OCI-LY1 (cell line): Measurements from ENCODE around the gene SLC45A1.

Experiments used
- H2AFZ ChIP-seq: fragments of 200-600 bp; sonication (generic), shearing (Covaris generic); 2 replicates; pipeline ENCODE4 v1.6.0; 2014; ENCODE audit warnings: antibody characterized with exemption, mild to moderate bottlenecking, low read length
- H3F3A ChIP-seq: fragments of 200-600 bp; sonication (generic), shearing (Covaris generic); 2 replicates; pipeline ENCODE4 v1.6.0; 2014; ENCODE audit warnings: mild to moderate bottlenecking, antibody characterized with exemption, low read length, moderate library complexity; ENCODE audit not compliant: insufficient read depth
- H3K27ac ChIP-seq: fragments of 200-600 bp; sonication (generic); 2 replicates; pipeline ENCODE4 v1.5.1; 2014; ENCODE audit warnings: low read length, mixed run types, mild to moderate bottlenecking, low read depth; ENCODE audit not compliant: poor library complexity, severe bottlenecking
- H3K27me3 ChIP-seq: fragments of 200-600 bp; sonication (generic); 2 replicates; pipeline ENCODE4 v1.6.0; 2014; ENCODE audit warnings: antibody characterized with exemption, mild to moderate bottlenecking, low read length, moderate library complexity; ENCODE audit not compliant: insufficient read depth
- H3K36me3 ChIP-seq: fragments of 200-600 bp; sonication (generic); 2 replicates; pipeline ENCODE4 v1.6.1; 2014; ENCODE audit warnings: mild to moderate bottlenecking, antibody characterized with exemption, low read length, moderate library complexity, mixed read lengths; ENCODE audit not compliant: insufficient read depth
- H3K4me1 ChIP-seq: fragments of 200-600 bp; sonication (generic); 2 replicates; pipeline ENCODE4 v1.5.1; 2014; ENCODE audit warnings: mild to moderate bottlenecking, low read length, moderate library complexity; ENCODE audit not compliant: insufficient read depth, severe bottlenecking
- H3K4me2 ChIP-seq: fragments of 200-600 bp; sonication (generic), shearing (Covaris generic); 2 replicates; pipeline ENCODE4 v1.6.1; 2014; ENCODE audit warnings: low read length
- H3K4me3 ChIP-seq: fragments of 200-600 bp; sonication (generic); 2 replicates; pipeline ENCODE4 v1.5.1; 2014; ENCODE audit warnings: low read length, low read depth, mild to moderate bottlenecking, mixed read lengths; ENCODE audit not compliant: poor library complexity, severe bottlenecking
- H3K79me2 ChIP-seq: fragments of 200-600 bp; shearing (Covaris generic); 2 replicates; pipeline ENCODE4 v1.6.1; 2016; ENCODE audit warnings: mixed run types, low read length, mixed read lengths; ENCODE audit not compliant: insufficient read depth
- H3K9ac ChIP-seq: fragments of 200-600 bp; sonication (generic), shearing (Covaris generic); 2 replicates; pipeline ENCODE4 v1.6.1; 2014; ENCODE audit warnings: mild to moderate bottlenecking, low read length, mixed read lengths
- H3K9me2 ChIP-seq: fragments of 200-600 bp; sonication (generic), shearing (Covaris generic); 2 replicates; pipeline ENCODE4 v1.6.1; 2014; ENCODE audit warnings: low read depth, mild to moderate bottlenecking, low read length, mixed read lengths
- H3K9me3 ChIP-seq: fragments of 200-600 bp; shearing (Covaris generic); 2 replicates; pipeline ENCODE4 v1.6.1; 2014; ENCODE audit warnings: low read length, mixed read lengths
- H4K20me1 ChIP-seq: fragments of 200-600 bp; sonication (generic), shearing (Covaris generic); 2 replicates; pipeline ENCODE4 v1.6.0; 2016; ENCODE audit warnings: mild to moderate bottlenecking, low read length; ENCODE audit not compliant: insufficient read depth
- EZH2 ChIP-seq: fragments of 200-600 bp; sonication (generic), shearing (Covaris generic); IDR thresholded peaks from 2 replicates; pipeline ENCODE4 v1.8.0; 2017; ENCODE audit warnings: borderline replicate concordance, mixed run types, mild to moderate bottlenecking, antibody characterized with exemption, low read length, moderate library complexity, mixed read lengths
- TF ChIP-seq, protein P1 (sequence below): fragments of 200-600 bp; sonication (generic), shearing (Covaris generic); IDR thresholded peaks from 2 replicates; pipeline ENCODE4 v1.5.1; 2017; ENCODE audit warnings: mild to moderate bottlenecking, antibody characterized with exemption, low read length, moderate library complexity, mixed read lengths

The SLC45A1 gene

DNA sequence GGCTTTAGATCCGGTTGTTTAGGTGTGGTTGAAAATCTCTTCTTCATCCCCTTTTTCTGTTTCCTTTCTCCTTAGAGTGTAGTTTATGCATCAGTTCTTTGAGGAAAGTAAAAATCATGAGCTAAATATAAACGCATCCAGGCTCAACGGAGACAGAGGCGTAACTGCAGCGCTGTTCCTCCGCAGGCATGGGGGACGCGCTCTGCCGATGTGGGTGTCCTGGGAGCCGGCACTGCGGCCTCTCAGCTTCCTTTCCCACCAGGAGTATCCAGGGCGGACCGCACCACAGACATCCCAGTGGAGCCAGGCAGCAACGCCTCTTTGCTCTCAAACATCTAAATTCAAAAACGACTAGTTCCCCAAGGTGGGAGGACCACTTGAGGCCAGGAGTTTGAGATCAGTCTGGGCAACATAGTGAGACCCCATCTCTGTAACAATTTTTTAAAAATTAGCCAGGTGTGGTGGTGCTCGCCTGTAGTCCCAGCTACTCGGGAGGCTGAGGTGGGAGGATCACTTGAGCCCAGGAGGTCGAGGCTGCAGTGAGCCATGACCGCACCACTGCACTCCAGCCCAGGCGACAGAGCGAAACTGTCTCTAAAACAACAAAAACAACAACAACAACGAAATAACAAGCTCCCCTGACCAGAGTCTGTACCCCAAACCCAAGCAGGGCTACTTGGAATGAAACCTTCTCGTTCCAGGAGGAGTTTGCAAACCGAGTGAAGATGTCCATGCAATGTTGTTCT is 16.4 kb downstream of the SLC45A1 start:
- Histone ChIP-seq H3K36me3 (no peaks in the 10 kb centered on the region; the same call in 1 of the 2 replicates), H3K79me2 (no peaks in the 10 kb centered on the region), H2AFZ (no peak overlapping the region), H3K9me2 (no peaks in the 10 kb centered on the region), H3K4me3 (no peak overlapping the region), H3K27ac (no peak overlapping the region), H3K4me1 (no peaks in the 10 kb centered on the region), H3K9ac (no peak overlapping the region), H4K20me1 (no peaks in the 10 kb centered on the region), H3K9me3 (no peaks in the 10 kb centered on the region), H3K4me2 (no peak overlapping the region), H3F3A (no peaks in the 10 kb centered on the region), H3K27me3 (peaks cover 7% of the 10 kb centered on the region)
- TF ChIP-seq EZH2, result no peak
- TF ChIP-seq, protein P1, sequence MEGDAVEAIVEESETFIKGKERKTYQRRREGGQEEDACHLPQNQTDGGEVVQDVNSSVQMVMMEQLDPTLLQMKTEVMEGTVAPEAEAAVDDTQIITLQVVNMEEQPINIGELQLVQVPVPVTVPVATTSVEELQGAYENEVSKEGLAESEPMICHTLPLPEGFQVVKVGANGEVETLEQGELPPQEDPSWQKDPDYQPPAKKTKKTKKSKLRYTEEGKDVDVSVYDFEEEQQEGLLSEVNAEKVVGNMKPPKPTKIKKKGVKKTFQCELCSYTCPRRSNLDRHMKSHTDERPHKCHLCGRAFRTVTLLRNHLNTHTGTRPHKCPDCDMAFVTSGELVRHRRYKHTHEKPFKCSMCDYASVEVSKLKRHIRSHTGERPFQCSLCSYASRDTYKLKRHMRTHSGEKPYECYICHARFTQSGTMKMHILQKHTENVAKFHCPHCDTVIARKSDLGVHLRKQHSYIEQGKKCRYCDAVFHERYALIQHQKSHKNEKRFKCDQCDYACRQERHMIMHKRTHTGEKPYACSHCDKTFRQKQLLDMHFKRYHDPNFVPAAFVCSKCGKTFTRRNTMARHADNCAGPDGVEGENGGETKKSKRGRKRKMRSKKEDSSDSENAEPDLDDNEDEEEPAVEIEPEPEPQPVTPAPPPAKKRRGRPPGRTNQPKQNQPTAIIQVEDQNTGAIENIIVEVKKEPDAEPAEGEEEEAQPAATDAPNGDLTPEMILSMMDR, result no peak

DNA sequence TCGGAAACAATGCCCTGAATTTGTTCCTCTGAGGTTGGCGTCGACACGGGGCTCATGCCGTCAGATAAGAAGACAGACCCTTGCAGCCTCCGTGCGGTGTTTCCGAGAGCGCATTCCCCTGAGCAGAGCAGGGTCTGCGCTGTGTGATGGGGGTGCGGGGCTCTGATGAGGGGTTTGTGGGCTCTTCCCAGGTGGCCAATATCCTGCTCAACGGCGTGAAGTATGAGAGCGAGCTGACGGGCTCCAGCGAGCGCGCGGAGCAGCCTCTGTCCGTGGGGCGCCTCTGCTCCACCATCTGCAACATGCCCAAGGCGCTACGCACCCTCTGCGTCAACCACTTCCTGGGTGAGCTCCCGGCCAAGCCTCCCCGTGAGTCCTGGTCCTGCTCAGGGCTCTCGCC is 17.3 kb downstream of the SLC45A1 start:
- Histone ChIP-seq H3F3A (no peaks in the 10 kb centered on the region), H3K27ac (no peak overlapping the region), H3K4me1 (no peaks in the 10 kb centered on the region)

DNA sequence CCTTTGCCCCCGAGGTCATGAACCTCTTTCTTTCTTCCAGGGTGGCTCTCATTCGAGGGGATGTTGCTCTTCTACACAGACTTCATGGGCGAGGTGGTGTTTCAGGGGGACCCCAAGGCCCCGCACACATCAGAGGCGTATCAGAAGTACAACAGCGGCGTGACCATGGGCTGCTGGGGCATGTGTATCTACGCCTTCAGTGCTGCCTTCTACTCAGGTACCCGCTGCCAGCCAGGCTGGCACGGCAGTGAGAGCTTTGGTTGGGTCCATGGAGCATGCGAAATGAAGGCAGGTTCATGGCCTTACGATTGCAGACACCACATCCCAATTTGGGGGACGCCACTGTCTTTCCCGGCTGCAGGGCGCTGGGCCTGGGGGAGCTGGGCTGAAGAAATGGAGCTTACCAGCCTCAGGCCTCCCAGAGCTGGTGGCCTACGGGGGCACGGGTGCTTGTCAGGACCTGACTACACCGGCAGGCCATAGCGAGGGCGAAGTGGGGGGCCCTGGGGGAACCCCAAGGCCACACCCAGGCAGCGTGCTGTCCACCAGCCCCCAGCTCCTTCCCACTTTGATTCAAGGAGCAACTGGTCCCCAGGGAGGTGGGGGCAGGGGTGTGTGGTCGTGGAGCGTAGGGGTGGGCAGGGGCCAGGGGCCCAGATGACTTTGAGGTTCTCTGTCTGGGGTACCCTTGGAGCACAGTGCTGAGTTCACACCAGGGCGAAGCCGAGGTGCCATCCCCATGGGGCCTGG is 20.0 kb downstream of the SLC45A1 start:
- no peaks in the 10 kb centered on the region for H3K9me3 ChIP-seq
- no peak overlapping the region for H3K4me3 ChIP-seq
- no peak overlapping the region for H3K27ac ChIP-seq
- no peak overlapping the region for H3K9ac ChIP-seq
- TF ChIP-seq, protein P1, result no peak
- TF ChIP-seq EZH2, result no peak
- H2AFZ ChIP-seq, result no peak overlapping the region
- H3K4me2 ChIP-seq, result no peak overlapping the region
- no peaks in the 10 kb centered on the region for H3K9me2 ChIP-seq
- H3K27me3 ChIP-seq, result peaks cover 7% of the 10 kb centered on the region; the same call in 1 of the 2 replicates
- no peaks in the 10 kb centered on the region for H3K4me1 ChIP-seq
- no peaks in the 10 kb centered on the region for H3K79me2 ChIP-seq
- no peaks in the 10 kb centered on the region for H4K20me1 ChIP-seq
- H3F3A ChIP-seq, result no peaks in the 10 kb centered on the region
- H3K36me3 ChIP-seq, result no peaks in the 10 kb centered on the region; the same call in 1 of the 2 replicates

More for the DNA sequence above, 17.3 kb downstream of the SLC45A1 start:
- Histone ChIP-seq H4K20me1 (no peaks in the 10 kb centered on the region), H2AFZ (no peak overlapping the region), H3K9ac (no peak overlapping the region), H3K79me2 (no peaks in the 10 kb centered on the region), H3K9me2 (no peaks in the 10 kb centered on the region), H3K4me3 (no peak overlapping the region), H3K9me3 (no peaks in the 10 kb centered on the region), H3K36me3 (no peaks in the 10 kb centered on the region; the same call in 1 of the 2 replicates), H3K27me3 (peaks cover 7% of the 10 kb centered on the region; the same call in 1 of the 2 replicates), H3K4me2 (no peak overlapping the region)
- TF ChIP-seq EZH2, result no peak
- TF ChIP-seq, protein P1, result no peak
